ENCODE data around the gene NCOA1.

NCOA1 gene

GRCh38 chr2:24747299-24747698 lies 256.2 kb downstream of the NCOA1 start:
- Histone ChIP-seq H2AFZ (ENCODE audit: low read depth, low read length) (no peak overlapping the region), H3K36me3 (ENCODE audit: insufficient read depth, low read length) (peaks cover 26% of the 10 kb centered on the region), H3K27me3 (ENCODE audit: insufficient read depth, low read length, poor library complexity) (no peaks in the 10 kb centered on the region), H3K4me2 (ENCODE audit: insufficient read depth, low read length) (no peak overlapping the region), H3K9me3 (ENCODE audit: insufficient read depth, low read length, severe bottlenecking) (no peaks in the 10 kb centered on the region), H3K4me3 (ENCODE audit: low read depth in 1 of 2, low read length in 2 of 2) (no peak overlapping the region), H3K4me1 (ENCODE audit: insufficient read depth, low read length) (no peaks in the 10 kb centered on the region), H4K20me1 (ENCODE audit: insufficient read depth, low read length) (no peaks in the 10 kb centered on the region), H3K9ac (ENCODE audit: low read depth, low read length) (no peak overlapping the region), H3K79me2 (ENCODE audit: insufficient read depth, low read length) (no peaks in the 10 kb centered on the region), H3K27ac (ENCODE audit: low read length) (no peak overlapping the region)
- ATAC-seq (ENCODE audit: insufficient read depth, low read depth) (no peak), DNase-seq (no peak)
- no peak for TF ChIP-seq EZH2 (IDR thresholded peaks at IDR 0.05; ENCODE audit: borderline replicate concordance, low read depth, low read length, severe bottlenecking)
- no peak for TF ChIP-seq CTCF (IDR thresholded peaks at IDR 0.05; ENCODE audit: borderline replicate concordance, extremely low read depth, low read length, poor library complexity, severe bottlenecking)

- no peak for ATAC-seq (ENCODE audit: insufficient read depth, low read depth)
Measured at GRCh38 chr2:24749069-24749691, 258.1 kb downstream of the NCOA1 start.

GRCh38 chr2:24754985-24755705 lies 264.1 kb downstream of the NCOA1 start:
- no peak overlapping the region for H3K4me3 ChIP-seq (ENCODE audit: low read depth in 1 of 2, low read length in 2 of 2)
- no peaks in the 10 kb centered on the region for H4K20me1 ChIP-seq (ENCODE audit: insufficient read depth, low read length)
- TF ChIP-seq CTCF (IDR thresholded peaks at IDR 0.05; ENCODE audit: borderline replicate concordance, extremely low read depth, low read length, poor library complexity, severe bottlenecking), result no peak
- TF ChIP-seq EZH2 (IDR thresholded peaks at IDR 0.05; ENCODE audit: borderline replicate concordance, low read depth, low read length, severe bottlenecking), result no peak
- H2AFZ ChIP-seq (ENCODE audit: low read depth, low read length), result no peak overlapping the region
- ATAC-seq (ENCODE audit: insufficient read depth, low read depth), result no peak
- H3K4me1 ChIP-seq (ENCODE audit: insufficient read depth, low read length), result no peaks in the 10 kb centered on the region
- H3K36me3 ChIP-seq (ENCODE audit: insufficient read depth, low read length), result peaks cover 55% of the 10 kb centered on the region
- no peak for DNase-seq
- no peaks in the 10 kb centered on the region for H3K9me3 ChIP-seq (ENCODE audit: insufficient read depth, low read length, severe bottlenecking)
- no peak overlapping the region for H3K4me2 ChIP-seq (ENCODE audit: insufficient read depth, low read length)
- H3K9ac ChIP-seq (ENCODE audit: low read depth, low read length), result no peak overlapping the region
- no peaks in the 10 kb centered on the region for H3K79me2 ChIP-seq (ENCODE audit: insufficient read depth, low read length)
- no peaks in the 10 kb centered on the region for H3K27me3 ChIP-seq (ENCODE audit: insufficient read depth, low read length, poor library complexity)
- H3K27ac ChIP-seq (ENCODE audit: low read length), result no peak overlapping the region

More at GRCh38 chr2:24749069-24749691, 258.1 kb downstream of the NCOA1 start:
- no peak for DNase-seq
- H3K36me3 ChIP-seq (ENCODE audit: insufficient read depth, low read length), result peaks cover 38% of the 10 kb centered on the region
- H3K4me1 ChIP-seq (ENCODE audit: insufficient read depth, low read length), result no peaks in the 10 kb centered on the region
- H2AFZ ChIP-seq (ENCODE audit: low read depth, low read length), result no peak overlapping the region
- no peak for TF ChIP-seq EZH2 (IDR thresholded peaks at IDR 0.05; ENCODE audit: borderline replicate concordance, low read depth, low read length, severe bottlenecking)
- H3K4me3 ChIP-seq (ENCODE audit: low read depth in 1 of 2, low read length in 2 of 2), result no peak overlapping the region
- H3K4me2 ChIP-seq (ENCODE audit: insufficient read depth, low read length), result no peak overlapping the region
- H3K27ac ChIP-seq (ENCODE audit: low read length), result no peak overlapping the region
- no peak overlapping the region for H3K9ac ChIP-seq (ENCODE audit: low read depth, low read length)
- H3K27me3 ChIP-seq (ENCODE audit: insufficient read depth, low read length, poor library complexity), result no peaks in the 10 kb centered on the region
- H3K79me2 ChIP-seq (ENCODE audit: insufficient read depth, low read length), result no peaks in the 10 kb centered on the region
- H3K9me3 ChIP-seq (ENCODE audit: insufficient read depth, low read length, severe bottlenecking), result no peaks in the 10 kb centered on the region
- no peaks in the 10 kb centered on the region for H4K20me1 ChIP-seq (ENCODE audit: insufficient read depth, low read length)

- H3K4me3 ChIP-seq (ENCODE audit: low read depth in 1 of 2, low read length in 2 of 2), result no peak overlapping the region
- no peak for DNase-seq
- ATAC-seq (ENCODE audit: insufficient read depth, low read depth), result no peak
Measured at GRCh38 chr2:24756789-24757188, 265.7 kb downstream of the NCOA1 start.

More at GRCh38 chr2:24756789-24757188, 265.7 kb downstream of the NCOA1 start:
- Histone ChIP-seq H4K20me1 (ENCODE audit: insufficient read depth, low read length) (no peaks in the 10 kb centered on the region), H3K9ac (ENCODE audit: low read depth, low read length) (no peak overlapping the region), H2AFZ (ENCODE audit: low read depth, low read length) (no peak overlapping the region), H3K27me3 (ENCODE audit: insufficient read depth, low read length, poor library complexity) (no peaks in the 10 kb centered on the region), H3K9me3 (ENCODE audit: insufficient read depth, low read length, severe bottlenecking) (no peaks in the 10 kb centered on the region), H3K4me2 (ENCODE audit: insufficient read depth, low read length) (no peak overlapping the region), H3K36me3 (ENCODE audit: insufficient read depth, low read length) (peaks cover 52% of the 10 kb centered on the region), H3K79me2 (ENCODE audit: insufficient read depth, low read length) (no peaks in the 10 kb centered on the region), H3K27ac (ENCODE audit: low read length) (no peak overlapping the region), H3K4me1 (ENCODE audit: insufficient read depth, low read length) (no peaks in the 10 kb centered on the region)
- TF ChIP-seq EZH2 (IDR thresholded peaks at IDR 0.05; ENCODE audit: borderline replicate concordance, low read depth, low read length, severe bottlenecking) (no peak), CTCF (IDR thresholded peaks at IDR 0.05; ENCODE audit: borderline replicate concordance, extremely low read depth, low read length, poor library complexity, severe bottlenecking) (no peak)
